Common myeloid progenitor, CD34-positive (primary cell): ENCODE results near the gene GUF1.

Experiments
- CTCF ChIA-PET: fragments of 350-600 bp; sonication (Branson Sonifier 250); formaldehyde crosslinking; loops from one replicate; lab custom pipeline; 2021; ENCODE audit warnings: antibody characterized with exemption; lab: Charles Lee
- POLR2A ChIA-PET: fragments of 350-600 bp; sonication (Branson Sonifier 250); formaldehyde crosslinking; loops from one replicate; lab custom pipeline; 2021; ENCODE audit warnings: antibody characterized with exemption; lab: Charles Lee
- DNase-seq, 3 donors: peaks; one replicate each; pipeline versions ENCODE4 v3.0.0 to v3.0.0-alpha.2; 2013
- H3K27ac ChIP-seq, 2 experiments: 1 replicate in 1 of 2; 2 replicates in 1 of 2; pipeline ENCODE4 v1.7.0; 2013; ENCODE audit warnings: inconsistent platforms in 2 of 2, low read length in 2 of 2, mild to moderate bottlenecking in 2 of 2, low read depth in 1 of 2, moderate library complexity in 1 of 2; ENCODE audit not compliant: severe bottlenecking in 2 of 2, insufficient read depth in 1 of 2, poor library complexity in 1 of 2
- H3K27me3 ChIP-seq, 5 experiments: replicated peaks in 2 of 5; 1 replicate in 3 of 5; 2 replicates in 2 of 5; pipeline versions ENCODE4 v1.6.1 to v1.7.0; 2013; ENCODE audit warnings: low read length in 4 of 5, mild to moderate bottlenecking in 2 of 5, moderate library complexity in 2 of 5, inconsistent platforms in 1 of 5; ENCODE audit not compliant: insufficient read depth in 5 of 5, control insufficient read depth in 4 of 5
- H3K36me3 ChIP-seq, 4 experiments: 1 replicate in 2 of 4; 2 replicates in 2 of 4; pipeline versions ENCODE4 v1.6.1 to v1.7.0; 2013; ENCODE audit warnings: low read length in 3 of 4, control low read depth in 1 of 4, mild to moderate bottlenecking in 1 of 4; ENCODE audit not compliant: control insufficient read depth in 4 of 4, insufficient read depth in 4 of 4
- H3K4me1 ChIP-seq, 4 experiments: 1 replicate in 3 of 4; 2 replicates in 1 of 4; pipeline versions ENCODE4 v1.6.1 to v1.7.1; 2013; ENCODE audit warnings: low read length in 3 of 4, mild to moderate bottlenecking in 3 of 4, control low read depth in 1 of 4, inconsistent platforms in 1 of 4, moderate library complexity in 1 of 4; ENCODE audit not compliant: control insufficient read depth in 4 of 4, insufficient read depth in 4 of 4; ENCODE audit errors: control extremely low read depth in 1 of 4
- H3K4me3 ChIP-seq, 7 experiments: 1 replicate in 4 of 7; 2 replicates in 3 of 7; pipeline versions ENCODE4 v1.5.1 to v1.7.0; 2013; ENCODE audit warnings: mild to moderate bottlenecking in 7 of 7, low read length in 6 of 7, moderate library complexity in 6 of 7, inconsistent platforms in 2 of 7, low read depth in 2 of 7, control low read depth in 1 of 7; ENCODE audit not compliant: insufficient read depth in 4 of 7, control insufficient read depth in 1 of 7; ENCODE audit errors: extremely low read depth in 1 of 7
- H3K9me3 ChIP-seq, 5 experiments: 1 replicate in 4 of 5; 2 replicates in 1 of 5; pipeline versions ENCODE4 v1.6.1 to v1.7.1; 2013; ENCODE audit warnings: low read length in 4 of 5, mild to moderate bottlenecking in 2 of 5, inconsistent platforms in 1 of 5, low read depth in 1 of 5, moderate library complexity in 1 of 5; ENCODE audit not compliant: control insufficient read depth in 4 of 5, insufficient read depth in 2 of 5; ENCODE audit errors: control extremely low read depth in 1 of 5
- WGBS: methylation state at CpG from one replicate; pipeline ENCODE4 v1.1.5; 2013; ENCODE audit not compliant: insufficient coverage; 5-methylcytosine and 5-hydroxymethylcytosine counted together

Gene GUF1

GRCh38 chr4:44701037-44701436 is 22.8 kb downstream of the GUF1 start:
- peaks cover 22 to 65% (median 39%) of the 10 kb centered on the region in 4 experiments for H3K36me3 ChIP-seq

GRCh38 chr4:44704673-44705072 is 26.5 kb downstream of the GUF1 start:
- no peaks in the 10 kb centered on the region for H3K9me3 ChIP-seq
- H3K27ac ChIP-seq, result no peak overlapping the region
- H3K4me1 ChIP-seq, result no peaks in the 10 kb centered on the region
- no peak overlapping the region for H3K4me3 ChIP-seq
- H3K27me3 ChIP-seq, result no peaks in the 10 kb centered on the region
- no CpG with 5 or more reads among the region's 4 CpGs for WGBS
- ChIA-PET CTCF (interaction anchor here (1.4 kb wide), 1 partner anchor 22 kb away, joined by 5 read pairs; no protein-coding TSS in a partner anchor), POLR2A (no interaction called here)
- DNase-seq, result no peak
- peaks cover 19 to 45% (median 27%) of the 10 kb centered on the region in 4 experiments for H3K36me3 ChIP-seq

More at GRCh38 chr4:44701037-44701436, 22.8 kb downstream of the GUF1 start:
- no CpG with 5 or more reads among the region's 2 CpGs for WGBS
- Histone ChIP-seq H3K27ac (no peak overlapping the region), H3K9me3 (no peaks in the 10 kb centered on the region), H3K27me3 (no peaks in the 10 kb centered on the region), H3K4me1 (no peaks in the 10 kb centered on the region), H3K4me3 (no peak overlapping the region)
- no peak for DNase-seq
- ChIA-PET POLR2A (no interaction called here), CTCF (interaction anchor here (1.7 kb wide), 1 partner anchor 25 kb away, joined by 3 read pairs; the partner anchor contains the start of gene GNPDA2)

GRCh38 chr4:44713125-44713524 is 34.9 kb downstream of the GUF1 start:
- peaks cover 0 to 13% (median 4%) of the 10 kb centered on the region in 4 experiments for H3K36me3 ChIP-seq
- no peaks in the 10 kb centered on the region for H3K27me3 ChIP-seq
- WGBS, result 100% methylated on average over 1 of the region's 1 CpG
- H3K9me3 ChIP-seq, result no peaks in the 10 kb centered on the region
- POLR2A ChIA-PET, result no interaction called here
- H3K4me3 ChIP-seq, result no peak overlapping the region
- CTCF ChIA-PET, result no interaction called here
- H3K4me1 ChIP-seq, result no peaks in the 10 kb centered on the region
- H3K27ac ChIP-seq, result no peak overlapping the region
- DNase-seq, result no peak

DNA sequence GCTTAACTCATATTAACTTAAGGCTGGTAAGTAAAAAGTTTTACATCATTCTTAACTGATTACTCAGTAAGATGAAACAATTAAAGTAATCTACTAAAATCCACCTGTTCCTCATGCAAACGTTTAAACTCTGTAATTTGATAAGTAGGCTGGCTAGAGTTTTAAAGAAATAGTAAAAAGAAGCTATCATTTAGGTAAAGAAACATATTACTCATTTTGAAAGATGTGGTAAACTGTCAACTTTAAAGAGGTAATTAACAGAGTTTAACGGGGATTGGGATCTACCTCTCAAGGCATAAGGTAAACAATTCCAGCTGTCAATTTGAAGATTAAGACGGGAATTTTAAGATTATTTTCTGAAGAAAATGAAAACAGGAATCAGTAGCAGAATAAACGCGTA is 38.4 kb downstream of the GUF1 start:
- CTCF ChIA-PET, result interaction anchor here (0.8 to 1.5 kb wide), 2 partner anchors 9 to 37 kb away, joined by 3 to 5 read pairs; no protein-coding TSS in a partner anchor

GRCh38 chr4:44720371-44720770 is 42.2 kb downstream of the GUF1 start:
- H3K27me3 ChIP-seq, result no peaks in the 10 kb centered on the region
- POLR2A ChIA-PET, result no interaction called here
- H3K36me3 ChIP-seq, result peaks cover 0 to 6% (median under 1%) of the 10 kb centered on the region in 4 experiments
- no peaks in the 10 kb centered on the region for H3K9me3 ChIP-seq
- no peak overlapping the region for H3K4me3 ChIP-seq
- H3K4me1 ChIP-seq, result peaks cover 0 to 6% (median 5%) of the 10 kb centered on the region in 4 experiments
- DNase-seq, result no peak
- CTCF ChIA-PET, result no interaction called here
- no peak overlapping the region for H3K27ac ChIP-seq
- WGBS, result 95% methylated on average over 4 of the region's 4 CpGs

More for the DNA sequence above, 38.4 kb downstream of the GUF1 start:
- no peaks in the 10 kb centered on the region for H3K27me3 ChIP-seq
- peaks cover 2 to 14% (median 3%) of the 10 kb centered on the region in 4 experiments for H3K36me3 ChIP-seq
- POLR2A ChIA-PET, result no interaction called here
- H3K4me3 ChIP-seq, result no peak overlapping the region
- no peaks in the 10 kb centered on the region for H3K4me1 ChIP-seq
- no peak overlapping the region for H3K27ac ChIP-seq
- WGBS, result 80% methylated on average over 1 of the region's 5 CpGs
- DNase-seq, result no peak
- H3K9me3 ChIP-seq, result no peaks in the 10 kb centered on the region

GRCh38 chr4:44722001-44722400 is 43.8 kb downstream of the GUF1 start:
- no peaks in the 10 kb centered on the region for H3K27me3 ChIP-seq
- WGBS, result 100% methylated on average over 1 of the region's 3 CpGs
- ChIA-PET CTCF (no interaction called here), POLR2A (no interaction called here)
- H3K27ac ChIP-seq, result no peak overlapping the region
- DNase-seq, result no peak
- peaks cover 0 to 6% (median under 1%) of the 10 kb centered on the region in 4 experiments for H3K36me3 ChIP-seq
- H3K9me3 ChIP-seq, result no peaks in the 10 kb centered on the region
- peaks cover 3 to 18% (median 13%) of the 10 kb centered on the region in 4 experiments for H3K4me1 ChIP-seq
- H3K4me3 ChIP-seq, result no peak overlapping the region

- ChIA-PET POLR2A (no interaction called here), CTCF (interaction anchor here (1.5 kb wide), 1 partner anchor 16 kb away, joined by 3 read pairs; no protein-coding TSS in a partner anchor)
- H3K27ac ChIP-seq, result no peak overlapping the region
- peak in 1 of 3 donors; percentile 7 for DNase-seq
- no peaks in the 10 kb centered on the region for H3K9me3 ChIP-seq
- H3K4me3 ChIP-seq, result peak overlapping the region in 6 of 7 experiments; percentile 73 to 91 (median 81)
- no peaks in the 10 kb centered on the region for H3K27me3 ChIP-seq
- 77% methylated on average over 3 of the region's 6 CpGs for WGBS
- H3K4me1 ChIP-seq, result peaks cover 6 to 20% (median 16%) of the 10 kb centered on the region in 4 experiments
- H3K36me3 ChIP-seq, result peaks cover 0 to 5% (median under 1%) of the 10 kb centered on the region in 4 experiments
Observed at GRCh38 chr4:44725166-44725565, 46.9 kb downstream of the GUF1 start.
